Panc1 (cell line): ENCODE data around the gene NLRP1. TPM values are rescaled to one million over a fixed set of nuclear protein-coding genes. Genes with fewer than 3 reads are reported as not detected.

Source experiments
- ATAC-seq: fragments of 200-7000 bp; cut with Tn5 transposase; 2 replicates; pipeline ENCODE4 v1.9.1; 2020; ENCODE audit warnings: mild to moderate bottlenecking, moderate library complexity
- BruUV-seq: library from RNA; stranded (reverse); fragments of 400-500 nt; replicated peaks from 2 replicates; lab custom pipeline; 2021; lab: Mats Ljungman, UMichigan
- CTCF ChIA-PET: fragments of 300-600 bp; sonication (Branson Sonifier 250); formaldehyde crosslinking; loops from one replicate; lab custom pipeline; 2022; ENCODE audit warnings: antibody characterized with exemption; lab: Charles Lee
- POLR2A ChIA-PET: fragments of 300-600 bp; sonication (Branson Sonifier 250); formaldehyde crosslinking; loops from one replicate; lab custom pipeline; 2022; ENCODE audit warnings: antibody characterized with exemption; lab: Charles Lee
- DNase-seq: peaks from one replicate; pipeline ENCODE4 v3.0.0-alpha.2; 2010; ENCODE audit warnings: low read depth, low spot score
- H3K27ac ChIP-seq: 2 replicates; pipeline ENCODE4 v1.5.1; 2011; ENCODE audit warnings: mild to moderate bottlenecking, low read length, inconsistent platforms
- H3K27me3 ChIP-seq: fragments of 200-500 bp; sonication (Bioruptor generic); 2 replicates; pipeline ENCODE4 v1.6.0; 2014; ENCODE audit warnings: low read length, inconsistent platforms; ENCODE audit not compliant: control insufficient read depth, insufficient read depth
- H3K36me3 ChIP-seq: fragments of 200-500 bp; sonication (Bioruptor generic); 2 replicates; pipeline ENCODE4 v1.5.1; 2014; ENCODE audit warnings: inconsistent platforms, mild to moderate bottlenecking, low read length, moderate library complexity; ENCODE audit not compliant: control insufficient read depth, insufficient read depth
- H3K4me1 ChIP-seq: 2 replicates; pipeline ENCODE4 v1.5.1; 2011; ENCODE audit warnings: inconsistent platforms, mild to moderate bottlenecking, low read length, moderate library complexity; ENCODE audit not compliant: control insufficient read depth, insufficient read depth
- H3K4me3 ChIP-seq, 2 experiments: 2 replicates each; pipeline ENCODE4 v1.5.1; 2011 to 2012; ENCODE audit warnings: low read depth in 2 of 2, low read length in 2 of 2, mild to moderate bottlenecking in 2 of 2, inconsistent platforms in 1 of 2, moderate library complexity in 1 of 2
- H3K9me3 ChIP-seq: fragments of 200-500 bp; sonication (Bioruptor generic); 2 replicates; pipeline ENCODE4 v1.5.1; 2014; ENCODE audit warnings: low read depth, mild to moderate bottlenecking, inconsistent platforms, low read length, moderate library complexity; ENCODE audit not compliant: control insufficient read depth, insufficient read depth
- CTCF ChIP-seq: fragments of 450-650 bp; IDR thresholded peaks from 2 replicates; pipeline ENCODE4 v1.5.1; 2017; ENCODE audit warnings: mild to moderate bottlenecking
- POLR2AphosphoS5 ChIP-seq: IDR thresholded peaks from 2 replicates; pipeline ENCODE4 v1.6.1; 2012; ENCODE audit warnings: mild to moderate bottlenecking, low read depth, low read length, moderate library complexity
- REST ChIP-seq, 2 experiments: IDR thresholded peaks; 2 replicates each; pipeline ENCODE4 v1.6.1; 2011 to 2012; ENCODE audit warnings: low read depth in 2 of 2, control low read depth in 1 of 2, low read length in 1 of 2, mild to moderate bottlenecking in 1 of 2, moderate library complexity in 1 of 2; ENCODE audit not compliant: insufficient read depth in 1 of 2
- SIN3A ChIP-seq: IDR thresholded peaks from 2 replicates; pipeline ENCODE4 v1.6.1; 2012; ENCODE audit warnings: low read depth, mild to moderate bottlenecking, low read length, moderate library complexity, borderline replicate concordance; ENCODE audit not compliant: insufficient read depth
- TCF7L2 ChIP-seq: IDR thresholded peaks from 2 replicates; pipeline ENCODE4 v1.6.1; 2011; ENCODE audit warnings: mild to moderate bottlenecking, low read depth, low read length, inconsistent platforms
- in situ Hi-C: cut with HindIII; loops from 2 replicates; pipeline ENCODE4 v1.10.0; 2016; ENCODE audit warnings: low sequenced_read_pairs, low pct_unique_long_range_greater_than_20kb
- intact Hi-C: fragments of 100-400 bp; cut with micrococcal nuclease; formaldehyde crosslinking; loops from one replicate; pipeline ENCODE4 v1.10.0; 2022; ENCODE audit not compliant: unreplicated experiment
- total RNA-seq: library from RNA; stranded (reverse); gene quantifications from one replicate; pipeline ENCODE4 v1.2.1, GENCODE V29; 2021; ENCODE audit not compliant: unreplicated experiment

The NLRP1 gene
- total RNA-seq, 1 experiment from 2014 or later: 0.57 TPM

- CTCF ChIA-PET: no interaction called here
- intact Hi-C loops (no loop called here), in situ Hi-C loops (no loop called here)
- ATAC-seq: no peak
- H3K4me1 ChIP-seq: no peaks in the 10 kb centered on the region
- H3K36me3 ChIP-seq: no peaks in the 10 kb centered on the region
- DNase-seq: no peak
- H3K9me3 ChIP-seq: no peaks in the 10 kb centered on the region
- H3K27ac ChIP-seq: no peak overlapping the region
- H3K4me3 ChIP-seq: no peak overlapping the region
- POLR2A ChIA-PET: no interaction called here
- no TSS peak for BruUV-seq
- peaks cover 13% of the 10 kb centered on the region for H3K27me3 ChIP-seq
- no peak for TF ChIP-seq SIN3A
- no peak for TF ChIP-seq CTCF
- no peak for TF ChIP-seq POLR2AphosphoS5
- TF ChIP-seq TCF7L2: no peak
- no peak for TF ChIP-seq REST (IDR thresholded peaks at IDR 0.05; ENCODE audit: insufficient read depth in 1 of 2, low read depth in 2 of 2, low read length in 1 of 2)
These were observed 14.1 kb upstream of the NLRP1 start for GRCh38 chr17:5598457-5598856.

GRCh38 chr17:5596421-5596820 is 12.1 kb upstream of the NLRP1 start:
- Histone ChIP-seq H3K4me3 (no peak overlapping the region), H3K36me3 (no peaks in the 10 kb centered on the region), H3K4me1 (no peaks in the 10 kb centered on the region), H3K27ac (no peak overlapping the region), H3K27me3 (peaks cover 13% of the 10 kb centered on the region), H3K9me3 (no peaks in the 10 kb centered on the region)
- no peak for TF ChIP-seq TCF7L2
- TF ChIP-seq CTCF: no peak
- no peak for TF ChIP-seq SIN3A
- no peak for TF ChIP-seq POLR2AphosphoS5
- TF ChIP-seq REST (IDR thresholded peaks at IDR 0.05; ENCODE audit: insufficient read depth in 1 of 2, low read depth in 2 of 2, low read length in 1 of 2): no peak
- ATAC-seq (no peak), DNase-seq (no peak)
- in situ Hi-C loops: no loop called here
- POLR2A ChIA-PET: no interaction called here
- CTCF ChIA-PET: no interaction called here
- intact Hi-C loops: no loop called here
- no TSS peak for BruUV-seq
